ENCODE measurements around the gene ARGLU1. TPM values are rescaled to one million over a fixed set of nuclear protein-coding genes. Genes with fewer than 3 reads are reported as not detected.

Gene ARGLU1
- total and polyA plus RNA-seq, 9 of the 15 experiments (the other 6 are each of a cell fraction or from before 2014, with no cell fraction given): 19.3 to 99.9 (median 49.3) TPM

DNA sequence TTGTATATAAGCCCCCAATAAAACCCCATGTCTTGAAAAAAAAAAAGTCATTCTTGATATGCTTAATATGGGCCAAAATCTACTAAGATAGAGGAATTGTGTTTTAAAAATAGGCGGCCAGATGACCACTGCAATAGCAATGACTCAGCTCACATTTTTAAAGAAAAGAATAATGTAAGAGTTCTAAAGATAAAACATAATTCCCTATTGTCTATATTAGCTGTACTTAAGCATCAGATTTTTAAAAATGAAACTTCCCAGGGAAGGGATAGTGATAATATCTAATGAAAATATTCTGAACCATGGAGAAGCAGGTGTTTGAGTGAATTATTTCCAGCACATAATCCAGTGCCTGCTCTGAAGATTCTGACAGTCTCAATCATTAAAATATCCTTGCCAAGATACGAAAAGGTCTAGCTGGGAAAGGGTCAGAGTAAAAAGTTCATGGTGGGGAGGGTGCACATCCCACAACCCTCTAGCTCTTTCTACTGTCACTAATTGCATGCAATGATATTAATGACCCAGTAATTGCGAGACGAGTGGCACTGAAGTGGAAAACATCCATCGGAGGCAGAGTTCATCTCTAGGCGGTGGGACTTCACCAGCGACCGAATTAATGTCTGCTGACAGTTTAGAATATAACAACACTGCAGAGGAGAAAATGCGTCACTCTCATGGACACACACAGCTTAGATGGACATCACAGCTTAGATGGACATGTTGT lies 64.0 kb downstream of the ARGLU1 start (continued):
- TF ChIP-seq ZNF76 (CRISPR knock-in tag; IDR thresholded peaks at IDR 0.05; ENCODE audit: borderline replicate concordance): no peak
- no peak for TF ChIP-seq POLR3G (IDR thresholded peaks at IDR 0.05; ENCODE audit: extremely low read depth, insufficient read length, insufficient replicate concordance)
- no peak for TF ChIP-seq BACH1 (tag; IDR thresholded peaks at IDR 0.05)
- no peak for TF ChIP-seq ZNF174 (CRISPR knock-in tag; IDR thresholded peaks at IDR 0.05)
- TF ChIP-seq ZNF583 (CRISPR knock-in tag; IDR thresholded peaks at IDR 0.05): no peak
- no peak for TF ChIP-seq ZNF408 (CRISPR knock-in tag; IDR thresholded peaks at IDR 0.05; ENCODE audit: low read depth)
- TF ChIP-seq XRCC4 (IDR thresholded peaks at IDR 0.05; ENCODE audit: extremely low read depth, insufficient read depth, insufficient read length): no peak
- TF ChIP-seq, protein P1, sequence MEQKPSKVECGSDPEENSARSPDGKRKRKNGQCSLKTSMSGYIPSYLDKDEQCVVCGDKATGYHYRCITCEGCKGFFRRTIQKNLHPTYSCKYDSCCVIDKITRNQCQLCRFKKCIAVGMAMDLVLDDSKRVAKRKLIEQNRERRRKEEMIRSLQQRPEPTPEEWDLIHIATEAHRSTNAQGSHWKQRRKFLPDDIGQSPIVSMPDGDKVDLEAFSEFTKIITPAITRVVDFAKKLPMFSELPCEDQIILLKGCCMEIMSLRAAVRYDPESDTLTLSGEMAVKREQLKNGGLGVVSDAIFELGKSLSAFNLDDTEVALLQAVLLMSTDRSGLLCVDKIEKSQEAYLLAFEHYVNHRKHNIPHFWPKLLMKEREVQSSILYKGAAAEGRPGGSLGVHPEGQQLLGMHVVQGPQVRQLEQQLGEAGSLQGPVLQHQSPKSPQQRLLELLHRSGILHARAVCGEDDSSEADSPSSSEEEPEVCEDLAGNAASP (IDR thresholded peaks at IDR 0.05): no peak
- TF ChIP-seq ZNF444 (CRISPR knock-in tag; IDR thresholded peaks at IDR 0.05): no peak
- TF ChIP-seq ZNF121 (CRISPR knock-in tag; conservative IDR thresholded peaks at IDR 0.05): no peak

DNA sequence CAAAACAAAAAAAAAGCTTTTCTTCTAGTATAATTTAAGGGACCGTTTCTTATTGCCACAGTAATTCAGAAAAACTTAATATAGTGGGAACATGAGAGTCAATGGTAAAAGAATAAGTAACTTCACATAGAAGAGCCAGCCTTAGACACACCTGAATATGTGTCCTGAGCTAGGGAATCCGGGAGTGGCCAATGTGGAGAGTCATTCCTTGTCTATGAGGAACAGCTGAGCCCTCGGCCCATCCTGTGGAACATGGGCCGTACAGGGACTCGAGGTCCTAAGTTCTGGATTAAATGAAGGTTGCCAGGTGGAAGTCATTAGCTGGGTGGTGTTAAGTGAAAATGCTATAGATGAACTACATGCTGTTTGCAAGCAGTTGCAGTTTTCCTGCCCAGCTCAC lies 64.7 kb downstream of the ARGLU1 start:
- FAIRE-seq (no peak), ATAC-seq (no peak), DNase-seq (ENCODE audit: extremely low read depth in 1 of 4, low spot score in 3 of 4) (no peak)
- in situ Hi-C loops (cut with MboI) (no loop called here), intact Hi-C loops (cut with micrococcal nuclease) (no loop called here)
- no peak overlapping the region for H3K4me2 ChIP-seq (ENCODE audit: insufficient read depth, low read length)
- no peak overlapping the region for H2AFZ ChIP-seq (ENCODE audit: low read depth, low read length)
- H3K9ac ChIP-seq (ENCODE audit: insufficient read depth in 1 of 2, low read depth in 2 of 2, low read length in 2 of 2): no peak overlapping the region
- TF ChIP-seq RBBP5 (IDR thresholded peaks at IDR 0.05; ENCODE audit: borderline replicate concordance, insufficient read depth, low read length, poor library complexity, severe bottlenecking) (no peak), ZNF224 (CRISPR knock-in tag; IDR thresholded peaks at IDR 0.05) (no peak), FOXJ3 (CRISPR knock-in tag; IDR thresholded peaks at IDR 0.05) (no peak), NRF1 (conservative IDR thresholded peaks at IDR 0.05 in 1 of 2, IDR thresholded peaks at IDR 0.05 in 1 of 2) (no peak)
- ChIA-PET CTCF (ENCODE audit: low intra/inter-chr PET ratio) (no interaction called here), POLR2A (interaction anchor here (0.8 kb wide), 1 partner anchor 11 kb away, joined by 3 read pairs; no protein-coding TSS in a partner anchor)
- no peaks in the 10 kb centered on the region for H4K20me1 ChIP-seq (replicated peaks; ENCODE audit: control insufficient read depth, insufficient read depth, low read length)
- H3K4me1 ChIP-seq (replicated peaks in 1 of 2; ENCODE audit: control insufficient read depth in 2 of 2, insufficient read depth in 2 of 2, low read length in 2 of 2): peaks cover 0 to 3% of the 10 kb centered on the region in 2 experiments; a peak in 3 of 5 replicates
- no peaks in the 10 kb centered on the region for H3K9me3 ChIP-seq (replicated peaks; ENCODE audit: control insufficient read depth, insufficient read depth, low read depth, low read length)
- no peaks in the 10 kb centered on the region for H3K9me1 ChIP-seq (ENCODE audit: control insufficient read depth, insufficient read depth, low read length)
- no peaks in the 10 kb centered on the region for H3K36me3 ChIP-seq (ENCODE audit: control insufficient read depth, insufficient read depth, low read length)
- no peak overlapping the region for H3K4me3 ChIP-seq
- H3K27ac ChIP-seq (ENCODE audit: extremely low read depth, low read depth, low read length): no peak overlapping the region
- no peaks in the 10 kb centered on the region for H3K27me3 ChIP-seq (ENCODE audit: control insufficient read depth in 2 of 2, insufficient read depth in 2 of 2, low read length in 2 of 2)
- 0% methylated on average over 5 of the region's 5 CpGs for WGBS (ENCODE audit: insufficient coverage, low coverage, missing lambda C conversion rate)
- BruUV-seq (replicated peaks): no TSS peak
- H3K79me2 ChIP-seq (ENCODE audit: control insufficient read depth, insufficient read depth, low read length): no peaks in the 10 kb centered on the region
